Stomach (tissue), 9 donors: Measurements from ENCODE around the gene ILF3. TPM values are rescaled to one million over a fixed set of nuclear protein-coding genes. Genes with fewer than 3 reads are reported as not detected.

Source experiments
- DNase-seq, 2 donors: peaks; one replicate each; pipeline versions ENCODE4 v3.0.0 to v3.0.0-alpha.2; 2013 to 2019
- H3K27ac ChIP-seq, 5 donors: fragments of 200-600 bp in 4 of 5; sonication (generic) in 4 of 5; one replicate each; pipeline ENCODE4 v1.5.1; 2013 to 2019; ENCODE audit warnings: mild to moderate bottlenecking in 1 of 5, moderate library complexity in 1 of 5
- H3K27me3 ChIP-seq, 3 donors: fragments of 200-600 bp; sonication (generic); one replicate each; pipeline ENCODE4 v1.5.1; 2017 to 2019; ENCODE audit warnings: mixed run types in 1 of 3
- H3K36me3 ChIP-seq, 4 donors: fragments of 200-600 bp; sonication (generic); 1 replicate in 3 of 4; 2 replicates in 1 of 4; pipeline ENCODE4 v1.5.1; 2016 to 2019
- H3K4me1 ChIP-seq, 4 donors: fragments of 200-600 bp; sonication (generic); one replicate each; pipeline ENCODE4 v1.5.1; 2016 to 2019
- H3K4me3 ChIP-seq, 4 donors: fragments of 200-600 bp; sonication (generic) in 3 of 4; one replicate each; pipeline ENCODE4 v1.5.1; 2016 to 2019; ENCODE audit warnings: mild to moderate bottlenecking in 1 of 4
- H3K9me3 ChIP-seq, 4 donors: fragments of 200-600 bp; sonication (generic); one replicate each; pipeline ENCODE4 v1.5.1; 2016 to 2019
- CTCF ChIP-seq, 7 experiments: fragments of 450-650 bp in 4 of 7; fragments of 200-600 bp in 3 of 7; sonication (generic) in 3 of 7; IDR thresholded peaks; one replicate each; pipeline ENCODE4 v1.5.1; 2016 to 2019; ENCODE audit warnings: antibody characterized with exemption in 7 of 7, control low read depth in 2 of 7, mild to moderate bottlenecking in 1 of 7
- EP300 ChIP-seq: sonication (generic); formaldehyde crosslinking; IDR thresholded peaks from one replicate; pipeline ENCODE4 v1.6.1; 2017; ENCODE audit warnings: antibody characterized with exemption
- POLR2A ChIP-seq, 4 donors: fragments of 450-650 bp; IDR thresholded peaks; one replicate each; pipeline ENCODE4 v1.6.1; 2016; ENCODE audit warnings: antibody characterized with exemption in 4 of 4, control low read depth in 2 of 4, mild to moderate bottlenecking in 1 of 4, moderate library complexity in 1 of 4
- POLR2AphosphoS5 ChIP-seq, 3 donors: sonication (generic); formaldehyde crosslinking; IDR thresholded peaks; one replicate each; pipeline ENCODE4 v1.6.1; 2016; ENCODE audit warnings: antibody characterized with exemption in 3 of 3
- WGBS, 5 donors: extraction: QIAGEN DNeasy Blood & Tissue Kit in 3 of 5; methylation state at CpG; one replicate each; pipeline versions ENCODE4 v1.1.5 to v1.1.7; 2013 to 2018; 5-methylcytosine and 5-hydroxymethylcytosine counted together
- intact Hi-C: fragments of 100-400 bp; cut with DNase I; formaldehyde crosslinking; loops from one replicate; pipeline ENCODE4 v1.15.1; 2023; ENCODE audit warnings: low total_unique reads
- polyA plus RNA-seq, 3 donors: library from polyadenylated mRNA; stranded (reverse); fragments of 200-250 nt; gene quantifications; one replicate each; pipeline ENCODE4 v1.2.3, GENCODE V29; 2013
- total RNA-seq, 5 donors: library from RNA; depleted of rRNA; stranded (reverse); fragments of >200 nt; gene quantifications; one replicate each; pipeline versions ENCODE4 v1.1.0 to v1.2.3, GENCODE V29; 2014 to 2016
- donor health status: healthy with polysubstance abuse.
- donor health status: Bipolar disorder and iron deficiency.
- donor health status: healthy.

The ILF3 gene
- total and polyA plus RNA-seq, 8 donors = 33.5 to 381 (median 90.4) TPM

- TF ChIP-seq EP300 = no peak
- H3K27ac ChIP-seq = no peak overlapping the region
- no peaks in the 10 kb centered on the region for H3K9me3 ChIP-seq
- WGBS, 5 donors = 85 to 95% (median 92%) methylated on average over 4 of the region's 4 CpGs
- DNase-seq = no peak
- intact Hi-C loops = no loop called here
- peaks cover 29 to 64% (median 51%) of the 10 kb centered on the region in 4 donors for H3K4me1 ChIP-seq
- no peaks in the 10 kb centered on the region for H3K27me3 ChIP-seq
- peaks cover 0 to 7% (median 0%) of the 10 kb centered on the region in 4 donors for H3K36me3 ChIP-seq
- H3K4me3 ChIP-seq = no peak overlapping the region
These were observed 33.4 kb upstream of the ILF3 start for GRCh38 chr19:10620786-10621185.

- peaks cover 22 to 64% (median 54%) of the 10 kb centered on the region in 4 donors for H3K4me1 ChIP-seq
- H3K4me3 ChIP-seq = no peak overlapping the region
- H3K27me3 ChIP-seq = no peaks in the 10 kb centered on the region
- 94 to 98% (median 97%) methylated on average over 8 of the region's 8 CpGs for WGBS, 5 donors
- TF ChIP-seq POLR2A (IDR thresholded peaks at IDR 0.05) (no peak), EP300 (no peak), CTCF (IDR thresholded peaks at IDR 0.05) (no peak), POLR2AphosphoS5 (IDR thresholded peaks at IDR 0.05) (no peak)
- intact Hi-C loops = no loop called here
- no peak overlapping the region for H3K27ac ChIP-seq
- DNase-seq = no peak
- no peaks in the 10 kb centered on the region for H3K9me3 ChIP-seq
- H3K36me3 ChIP-seq = peaks cover 0 to 7% (median 0%) of the 10 kb centered on the region in 4 donors
These were observed 32.2 kb upstream of the ILF3 start for GRCh38 chr19:10621966-10622365.

GRCh38 chr19:10624585-10624984 lies 29.6 kb upstream of the ILF3 start:
- WGBS, 5 donors = 22 to 54% (median 32%) methylated on average over 4 to 6 of the region's 6 CpGs
- H3K27ac ChIP-seq = peak overlapping the region; percentile 91 to 94 (median 93)
- no peaks in the 10 kb centered on the region for H3K9me3 ChIP-seq
- H3K27me3 ChIP-seq = no peaks in the 10 kb centered on the region
- TF ChIP-seq POLR2AphosphoS5 (IDR thresholded peaks at IDR 0.05) (no peak), POLR2A (IDR thresholded peaks at IDR 0.05) (no peak), EP300 (no peak), CTCF (IDR thresholded peaks at IDR 0.05) (no peak)
- H3K4me1 ChIP-seq = peaks cover 15 to 70% (median 57%) of the 10 kb centered on the region in 4 donors
- DNase-seq = peak; percentile 37 to 41
- H3K4me3 ChIP-seq = peak overlapping the region in 2 of 4 donors; percentile 68 to 71
- intact Hi-C loops = no loop called here
- peaks cover 13 to 32% (median 22%) of the 10 kb centered on the region in 4 donors for H3K36me3 ChIP-seq

GRCh38 chr19:10625003-10625761 lies 29.0 kb upstream of the ILF3 start, which contains the start of gene SLC44A2:
Gene SLC44A2 (plus strand): TSS chr19:10625553. CDS start chr19:10625634, 81 bp downstream.
- peak within 1 kb of the TSS; percentile 64 to 71 (median 70) for H3K4me3 ChIP-seq
- peaks cover 15 to 70% (median 60%) of the 10 kb centered on the region in 4 donors for H3K4me1 ChIP-seq
- peak; percentile 43 to 94 (median 81) for TF ChIP-seq POLR2AphosphoS5 (IDR thresholded peaks at IDR 0.05)
- no peak for TF ChIP-seq CTCF (IDR thresholded peaks at IDR 0.05)
- peak in 1 of 4 donors; percentile 71 for TF ChIP-seq POLR2A (IDR thresholded peaks at IDR 0.05)
- H3K27me3 ChIP-seq = no peaks in the 10 kb centered on the region
- DNase-seq = peak; percentile 94 to 97
- intact Hi-C loops = no loop called here
- H3K9me3 ChIP-seq = no peaks in the 10 kb centered on the region
- WGBS, 5 donors = 8 to 29% (median 18%) methylated on average over 26 to 53 of the region's 53 CpGs
- H3K36me3 ChIP-seq = peaks cover 17 to 38% (median 28%) of the 10 kb centered on the region in 4 donors
- H3K27ac ChIP-seq = peak within 1 kb of the TSS; percentile 91 to 94 (median 93)
